OCI-LY7 (cell line): ENCODE measurements around the gene ANKRD11. TPM values are rescaled to one million over a fixed set of nuclear protein-coding genes. Genes with fewer than 3 reads are reported as not detected.

ENCODE experiments used
- BruUV-seq: library from RNA; stranded (reverse); fragments of 400-500 nt; replicated peaks from 2 replicates; lab custom pipeline; 2021; lab: Mats Ljungman, UMichigan
- CTCF ChIA-PET: fragments of 300-600 bp; sonication (Branson Sonifier 250); formaldehyde crosslinking; loops from one replicate; lab custom pipeline; 2022; ENCODE audit warnings: antibody characterized with exemption; ENCODE audit not compliant: unreplicated experiment; lab: Charles Lee
- POLR2A ChIA-PET: fragments of 300-600 bp; sonication (Branson Sonifier 250); formaldehyde crosslinking; loops from one replicate; lab custom pipeline; 2022; ENCODE audit warnings: antibody characterized with exemption; lab: Charles Lee
- DNase-seq: peaks from one replicate; pipeline ENCODE4 v3.0.0-alpha.2; 2015; ENCODE audit warnings: low spot score
- H2AFZ ChIP-seq: fragments of 200-600 bp; sonication (generic), shearing (Covaris generic); 2 replicates; pipeline ENCODE4 v1.6.1; 2014; ENCODE audit warnings: mild to moderate bottlenecking, antibody characterized with exemption, low read length, moderate library complexity
- H3K27ac ChIP-seq: fragments of 200-600 bp; sonication (generic); 2 replicates; pipeline ENCODE4 v1.5.1; 2014; ENCODE audit warnings: mixed run types, low read depth, mild to moderate bottlenecking, moderate library complexity, low read length, inconsistent platforms; ENCODE audit not compliant: poor library complexity, severe bottlenecking
- H3K36me3 ChIP-seq: fragments of 200-600 bp; sonication (generic); 2 replicates; pipeline ENCODE4 v1.6.1; 2014; ENCODE audit warnings: mild to moderate bottlenecking, antibody characterized with exemption, low read length, moderate library complexity, mixed read lengths; ENCODE audit not compliant: insufficient read depth
- H3K4me1 ChIP-seq: fragments of 200-600 bp; sonication (generic); 2 replicates; pipeline ENCODE4 v1.5.1; 2014; ENCODE audit warnings: mild to moderate bottlenecking, low read length; ENCODE audit not compliant: insufficient read depth, poor library complexity, severe bottlenecking
- H3K4me2 ChIP-seq: fragments of 200-600 bp; sonication (generic); 2 replicates; pipeline ENCODE4 v1.6.1; 2014; ENCODE audit warnings: mild to moderate bottlenecking, low read length
- H3K4me3 ChIP-seq: fragments of 200-600 bp; sonication (generic); 2 replicates; pipeline ENCODE4 v1.5.1; 2014; ENCODE audit warnings: mild to moderate bottlenecking, low read depth, low read length; ENCODE audit not compliant: poor library complexity, severe bottlenecking
- H3K79me2 ChIP-seq: fragments of 200-600 bp; sonication (generic); 2 replicates; pipeline ENCODE4 v1.6.1; 2016; ENCODE audit warnings: low read depth, mild to moderate bottlenecking, low read length, moderate library complexity, mixed read lengths; ENCODE audit not compliant: insufficient read depth
- H3K9me2 ChIP-seq: fragments of 200-600 bp; sonication (generic); 2 replicates; pipeline ENCODE4 v1.6.1; 2016; ENCODE audit warnings: mild to moderate bottlenecking, low read length, mixed read lengths; ENCODE audit not compliant: insufficient read depth
- H3K9me3 ChIP-seq: fragments of 200-600 bp; sonication (generic); 2 replicates; pipeline ENCODE4 v1.6.1; 2014; ENCODE audit warnings: mild to moderate bottlenecking, mixed run types, low read length, mixed read lengths
- H4K20me1 ChIP-seq: fragments of 200-600 bp; sonication (generic); 2 replicates; pipeline ENCODE4 v1.6.1; 2014; ENCODE audit warnings: mild to moderate bottlenecking, antibody characterized with exemption, low read length, moderate library complexity, mixed read lengths; ENCODE audit not compliant: insufficient read depth
- CTCF ChIP-seq: fragments of 200-600 bp; sonication (generic); conservative IDR thresholded peaks from 2 replicates; pipeline ENCODE4 v1.5.1; 2014; ENCODE audit warnings: mild to moderate bottlenecking, antibody characterized with exemption, low read length, moderate library complexity, mixed read lengths
- EZH2phosphoT487 ChIP-seq: fragments of 200-600 bp; sonication (generic); IDR thresholded peaks from 2 replicates; pipeline ENCODE4 v1.6.1; 2018; ENCODE audit warnings: low read depth, borderline replicate concordance, mild to moderate bottlenecking, mixed run types, antibody characterized with exemption, low read length, moderate library complexity, mixed read lengths
- intact Hi-C: fragments of 100-400 bp; cut with micrococcal nuclease; formaldehyde crosslinking; loops from one replicate; pipeline ENCODE4 v1.10.0; 2022; ENCODE audit not compliant: unreplicated experiment
- total RNA-seq, 2 experiments: library from RNA; depleted of rRNA in 1 of 2; stranded (reverse); fragments of >200 nt in 1 of 2; shearing (Covaris generic) in 1 of 2; gene quantifications; 2 replicates each; pipeline ENCODE4 v1.2.3, GENCODE V29; 2014 to 2022

The ANKRD11 gene
- total RNA-seq, 2 experiments from 2014 or later: 89.1 to 251 TPM

GRCh38 chr16:89426736-89427530 is 63.4 kb downstream of the ANKRD11 start:
- POLR2A ChIA-PET: interaction anchor here (0.6 kb wide), 1 partner anchor 14 kb away, joined by 3 read pairs; no protein-coding TSS in a partner anchor
- peaks cover 33% of the 10 kb centered on the region for H4K20me1 ChIP-seq

DNA sequence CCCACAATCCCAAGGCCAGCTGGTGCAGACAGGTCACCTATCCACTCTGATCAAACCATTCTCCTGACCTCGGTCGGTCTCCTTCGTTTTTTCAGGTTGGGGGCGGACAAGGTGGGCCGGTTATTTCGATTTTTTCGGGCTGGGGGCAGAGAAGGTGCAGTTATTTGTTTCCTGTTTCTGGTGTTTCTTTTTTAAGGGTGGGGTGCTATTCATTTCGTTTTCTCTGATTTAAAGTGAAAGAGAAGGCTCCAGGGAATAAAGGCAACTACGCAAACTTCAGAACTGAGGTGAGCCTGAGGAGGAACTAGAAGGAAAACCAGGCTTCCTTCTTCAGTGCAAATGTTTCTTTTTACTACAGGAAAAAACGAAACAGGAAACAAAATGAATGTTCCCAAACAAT is 64.8 kb downstream of the ANKRD11 start:
- no peak overlapping the region for H3K27ac ChIP-seq
- no peak overlapping the region for H3K4me3 ChIP-seq
- no peak overlapping the region for H3K4me2 ChIP-seq
- no peaks in the 10 kb centered on the region for H3K9me2 ChIP-seq
- peaks cover 83% of the 10 kb centered on the region for H3K79me2 ChIP-seq
- H2AFZ ChIP-seq: no peak overlapping the region
- DNase-seq: no peak
- no TSS peak for BruUV-seq
- CTCF ChIA-PET: no interaction called here
- POLR2A ChIA-PET: no interaction called here
- H4K20me1 ChIP-seq: peaks cover 34% of the 10 kb centered on the region
- no peaks in the 10 kb centered on the region for H3K9me3 ChIP-seq
- no peak for TF ChIP-seq CTCF
- TF ChIP-seq EZH2phosphoT487: no peak
- H3K36me3 ChIP-seq: peaks cover 45% of the 10 kb centered on the region
- H3K4me1 ChIP-seq: peaks cover 3% of the 10 kb centered on the region
- intact Hi-C loops: no loop called here

More at GRCh38 chr16:89426736-89427530, 63.4 kb downstream of the ANKRD11 start:
- no peak overlapping the region for H3K4me2 ChIP-seq
- intact Hi-C loops: no loop called here
- no peaks in the 10 kb centered on the region for H3K9me3 ChIP-seq
- TF ChIP-seq CTCF: no peak
- TF ChIP-seq EZH2phosphoT487: no peak
- H3K4me3 ChIP-seq: no peak overlapping the region
- H3K4me1 ChIP-seq: peaks cover 3% of the 10 kb centered on the region
- no peaks in the 10 kb centered on the region for H3K9me2 ChIP-seq
- no peak overlapping the region for H2AFZ ChIP-seq
- no TSS peak for BruUV-seq
- H3K79me2 ChIP-seq: peaks cover 86% of the 10 kb centered on the region
- CTCF ChIA-PET: no interaction called here
- no peak for DNase-seq
- no peak overlapping the region for H3K27ac ChIP-seq
- peaks cover 55% of the 10 kb centered on the region for H3K36me3 ChIP-seq

DNA sequence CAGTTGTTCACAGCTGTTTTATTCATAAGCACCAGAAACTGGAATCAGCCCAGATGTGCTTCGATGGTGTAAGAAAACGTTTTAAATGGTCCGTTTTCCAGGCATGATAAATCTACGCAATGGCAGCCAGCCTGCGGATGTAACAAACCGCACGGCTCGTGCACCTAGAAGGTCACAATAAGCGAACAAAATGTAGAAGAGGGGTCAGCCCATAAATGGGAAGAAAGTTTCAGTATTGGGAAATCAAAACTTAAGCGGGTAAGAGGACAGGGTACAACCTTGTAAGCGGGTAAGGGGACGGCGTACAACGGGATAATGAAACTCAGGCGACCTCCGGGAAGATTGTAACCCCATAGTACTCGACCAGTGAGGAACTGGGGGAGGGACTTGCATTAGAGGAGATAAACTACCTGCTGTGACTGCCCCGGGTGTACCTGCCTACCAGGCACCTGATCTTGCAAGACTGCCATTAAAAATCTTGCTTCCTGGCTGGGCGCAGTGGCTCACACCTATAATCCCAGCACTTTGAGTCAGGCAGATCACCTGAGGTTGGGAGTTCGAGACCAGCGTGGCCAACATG is 66.6 kb downstream of the ANKRD11 start:
- H3K4me3 ChIP-seq: no peak overlapping the region
- H2AFZ ChIP-seq: no peak overlapping the region
- peaks cover 56% of the 10 kb centered on the region for H3K36me3 ChIP-seq
- H3K4me2 ChIP-seq: no peak overlapping the region
- BruUV-seq: no TSS peak
- CTCF ChIA-PET: no interaction called here
- H3K9me2 ChIP-seq: no peaks in the 10 kb centered on the region
- peaks cover 3% of the 10 kb centered on the region for H3K4me1 ChIP-seq
- intact Hi-C loops: no loop called here
- POLR2A ChIA-PET: no interaction called here
- no peaks in the 10 kb centered on the region for H3K9me3 ChIP-seq
- TF ChIP-seq CTCF (no peak), EZH2phosphoT487 (no peak)
- no peak for DNase-seq
- peaks cover 96% of the 10 kb centered on the region for H3K79me2 ChIP-seq
- H4K20me1 ChIP-seq: peaks cover 37% of the 10 kb centered on the region
- H3K27ac ChIP-seq: no peak overlapping the region
